HL-60 (cell line): Measurements from ENCODE around the gene ANKRD30A.
"Not testable (repeated sequence)": the region's sequence is repeated elsewhere in the genome, so short reads cannot be mapped to it uniquely, and the experiment has no call there.

Experiments used
- DNase-seq, 2 experiments: peaks; one replicate each; pipeline ENCODE4 v3.0.0-alpha.2; 2010 to 2020; ENCODE audit warnings: low read depth in 1 of 2, low spot score in 1 of 2
- H3K27ac ChIP-seq: fragments of 250-450 bp; sonication (Bioruptor Pico); replicated peaks from 2 replicates; pipeline ENCODE4 v1.5.1; 2020; ENCODE audit warnings: mild to moderate bottlenecking, moderate library complexity
- H3K27me3 ChIP-seq: fragments of 250-450 bp; sonication (Bioruptor Pico); 2 replicates; pipeline ENCODE4 v1.5.1; 2021; ENCODE audit warnings: mild to moderate bottlenecking, moderate library complexity; ENCODE audit not compliant: insufficient read depth, poor library complexity, severe bottlenecking
- H3K4me3 ChIP-seq: replicated peaks from 2 replicates; pipeline ENCODE4 v1.5.1; 2011; ENCODE audit warnings: mild to moderate bottlenecking, control low read depth, low read length; ENCODE audit not compliant: insufficient read depth
- GABPA ChIP-seq: IDR thresholded peaks from 2 replicates; pipeline ENCODE4 v1.6.1; 2012; ENCODE audit warnings: low read depth
- POLR2AphosphoS5 ChIP-seq: IDR thresholded peaks from 2 replicates; pipeline ENCODE4 v1.6.1; 2012; ENCODE audit warnings: low read depth
- REST ChIP-seq: IDR thresholded peaks from 2 replicates; pipeline ENCODE4 v1.6.1; 2012; ENCODE audit warnings: low read depth; ENCODE audit not compliant: insufficient replicate concordance
- SPI1 ChIP-seq: IDR thresholded peaks from 2 replicates; pipeline ENCODE4 v1.6.1; 2012; ENCODE audit warnings: low read depth, mild to moderate bottlenecking, borderline replicate concordance
- long read RNA-seq: library from polyadenylated mRNA; unstranded; transcript quantifications from one replicate; pipeline ENCODE4 v2.0.0, GENCODE V29; 2020
- TF ChIP-seq, protein P1 (sequence below): IDR thresholded peaks from one replicate; pipeline ENCODE4 v1.5.1; 2011; ENCODE audit warnings: low read length, control low read depth, inconsistent platforms; ENCODE audit not compliant: insufficient read depth

ANKRD30A gene
- long read RNA-seq: 0 reads

DNA sequence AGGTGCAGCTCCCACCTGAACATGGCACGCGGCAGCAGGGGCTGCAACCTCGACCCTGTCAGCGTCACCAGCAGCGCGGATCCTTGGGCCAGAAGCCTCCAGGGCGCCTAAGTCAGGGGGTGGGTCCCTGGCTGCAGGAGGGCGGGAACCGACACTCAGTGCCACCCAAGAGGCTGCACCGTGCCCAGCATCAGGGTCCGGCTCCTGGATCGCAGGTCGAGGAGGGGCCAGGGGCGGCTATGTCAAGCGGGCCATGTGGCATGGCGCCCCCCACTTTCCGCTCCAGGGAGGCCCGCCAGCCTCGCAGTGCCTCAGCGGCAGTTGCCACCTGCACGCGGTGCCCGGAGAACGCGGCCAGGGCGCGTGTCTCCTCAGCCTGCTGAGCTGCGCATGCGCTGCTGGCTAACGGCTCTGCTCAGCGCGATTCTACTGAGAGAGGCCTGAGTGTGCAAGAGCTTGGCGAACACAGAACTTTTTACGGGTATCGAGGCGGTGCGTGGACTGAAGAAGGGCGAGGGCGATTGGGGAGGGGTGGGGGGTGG, at the start of gene ANKRD30A:
Gene ANKRD30A (plus strand): TSS at position 408 of the 542 bp plus-strand sequence. CDS start 190 bp downstream, outside the sequence.
- DNase-seq: no peak
- TF ChIP-seq GABPA (no peak), POLR2AphosphoS5 (no peak), REST (no peak), SPI1 (no peak)
- TF ChIP-seq, protein P1, sequence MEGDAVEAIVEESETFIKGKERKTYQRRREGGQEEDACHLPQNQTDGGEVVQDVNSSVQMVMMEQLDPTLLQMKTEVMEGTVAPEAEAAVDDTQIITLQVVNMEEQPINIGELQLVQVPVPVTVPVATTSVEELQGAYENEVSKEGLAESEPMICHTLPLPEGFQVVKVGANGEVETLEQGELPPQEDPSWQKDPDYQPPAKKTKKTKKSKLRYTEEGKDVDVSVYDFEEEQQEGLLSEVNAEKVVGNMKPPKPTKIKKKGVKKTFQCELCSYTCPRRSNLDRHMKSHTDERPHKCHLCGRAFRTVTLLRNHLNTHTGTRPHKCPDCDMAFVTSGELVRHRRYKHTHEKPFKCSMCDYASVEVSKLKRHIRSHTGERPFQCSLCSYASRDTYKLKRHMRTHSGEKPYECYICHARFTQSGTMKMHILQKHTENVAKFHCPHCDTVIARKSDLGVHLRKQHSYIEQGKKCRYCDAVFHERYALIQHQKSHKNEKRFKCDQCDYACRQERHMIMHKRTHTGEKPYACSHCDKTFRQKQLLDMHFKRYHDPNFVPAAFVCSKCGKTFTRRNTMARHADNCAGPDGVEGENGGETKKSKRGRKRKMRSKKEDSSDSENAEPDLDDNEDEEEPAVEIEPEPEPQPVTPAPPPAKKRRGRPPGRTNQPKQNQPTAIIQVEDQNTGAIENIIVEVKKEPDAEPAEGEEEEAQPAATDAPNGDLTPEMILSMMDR: no peak
- Histone ChIP-seq H3K27me3 (no peaks in the 10 kb centered on the region), H3K27ac (no peak within 1 kb of the TSS), H3K4me3 (no peak within 1 kb of the TSS)

GRCh38 chr10:37076083-37076482, 49.3 kb upstream of the ANKRD30A start:
- DNase-seq, H3K27ac ChIP-seq, H3K27me3 ChIP-seq, H3K4me3 ChIP-seq: not testable (repeated sequence)

- no peak for TF ChIP-seq GABPA
- no peak for TF ChIP-seq POLR2AphosphoS5
- TF ChIP-seq REST: no peak
- no peak overlapping the region for H3K27ac ChIP-seq
- no peaks in the 10 kb centered on the region for H3K27me3 ChIP-seq
- no peak for DNase-seq
- no peak overlapping the region for H3K4me3 ChIP-seq
Measured at GRCh38 chr10:37095792-37096573, 29.4 kb upstream of the ANKRD30A start.

- DNase-seq: no peak
- Histone ChIP-seq H3K27me3 (no peaks in the 10 kb centered on the region), H3K27ac (no peak overlapping the region), H3K4me3 (no peak overlapping the region)
- TF ChIP-seq REST (no peak), SPI1 (no peak), GABPA (no peak), POLR2AphosphoS5 (no peak)
- TF ChIP-seq, protein P1: no peak
Measured at GRCh38 chr10:37101261-37101660, 24.1 kb upstream of the ANKRD30A start.
